ENCODE data around the gene AQP3.

DNA sequence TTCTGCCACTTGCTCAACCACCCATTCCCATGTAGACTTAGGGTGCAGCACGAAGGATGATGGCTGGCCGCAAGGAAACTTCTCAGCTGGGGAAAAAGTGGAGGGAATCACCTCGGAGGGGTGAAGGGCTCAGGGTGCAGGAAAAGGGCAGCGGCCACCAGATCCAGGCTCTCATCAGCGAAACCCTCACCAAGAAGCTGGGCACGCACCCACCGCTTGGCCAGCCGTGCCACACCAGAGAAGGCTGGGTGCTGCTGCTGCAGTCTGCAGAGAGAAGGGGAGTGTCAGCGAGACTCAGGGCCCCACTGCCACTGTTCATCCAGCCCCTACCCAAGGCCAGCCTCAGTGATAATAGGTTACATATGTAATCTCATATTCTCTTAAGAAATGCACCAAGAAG is 17.7 kb upstream of the AQP3 start:
- TF ChIP-seq EP300 (IDR thresholded peaks at IDR 0.05; ENCODE audit: low read depth) = no peak
- TF ChIP-seq, protein P1, sequence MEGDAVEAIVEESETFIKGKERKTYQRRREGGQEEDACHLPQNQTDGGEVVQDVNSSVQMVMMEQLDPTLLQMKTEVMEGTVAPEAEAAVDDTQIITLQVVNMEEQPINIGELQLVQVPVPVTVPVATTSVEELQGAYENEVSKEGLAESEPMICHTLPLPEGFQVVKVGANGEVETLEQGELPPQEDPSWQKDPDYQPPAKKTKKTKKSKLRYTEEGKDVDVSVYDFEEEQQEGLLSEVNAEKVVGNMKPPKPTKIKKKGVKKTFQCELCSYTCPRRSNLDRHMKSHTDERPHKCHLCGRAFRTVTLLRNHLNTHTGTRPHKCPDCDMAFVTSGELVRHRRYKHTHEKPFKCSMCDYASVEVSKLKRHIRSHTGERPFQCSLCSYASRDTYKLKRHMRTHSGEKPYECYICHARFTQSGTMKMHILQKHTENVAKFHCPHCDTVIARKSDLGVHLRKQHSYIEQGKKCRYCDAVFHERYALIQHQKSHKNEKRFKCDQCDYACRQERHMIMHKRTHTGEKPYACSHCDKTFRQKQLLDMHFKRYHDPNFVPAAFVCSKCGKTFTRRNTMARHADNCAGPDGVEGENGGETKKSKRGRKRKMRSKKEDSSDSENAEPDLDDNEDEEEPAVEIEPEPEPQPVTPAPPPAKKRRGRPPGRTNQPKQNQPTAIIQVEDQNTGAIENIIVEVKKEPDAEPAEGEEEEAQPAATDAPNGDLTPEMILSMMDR (IDR thresholded peaks at IDR 0.05) = no peak
- TF ChIP-seq POLR2A (IDR thresholded peaks at IDR 0.05) = no peak
